H1 (cell line): ENCODE results near the gene DHPS. TPM values are rescaled to one million over a fixed set of nuclear protein-coding genes. Genes with fewer than 3 reads are reported as not detected.

ENCODE experiments used
- CTCF ChIA-PET: fragments of 300-600 bp; sonication (Branson Sonifier 250); formaldehyde crosslinking; loops from one replicate; lab custom pipeline; 2021; ENCODE audit not compliant: partially characterized antibody; lab: Charles Lee
- POLR2A ChIA-PET: fragments of 300-600 bp; sonication (Branson Sonifier 250); formaldehyde crosslinking; loops from one replicate; lab custom pipeline; 2021; ENCODE audit warnings: inconsistent platforms; ENCODE audit not compliant: partially characterized antibody; lab: Charles Lee
- DNase-seq, 2 experiments: peaks; one replicate each; pipeline versions ENCODE4 v3.0.0 to v3.0.0-alpha.2; 2010 to 2022; ENCODE audit warnings: low spot score in 2 of 2, low read depth in 1 of 2, mixed read lengths in 1 of 2
- FAIRE-seq: peaks from 2 replicates; lab custom pipeline; 2011; peaks lifted over from hg19 to GRCh38; lab: Jason Lieb, UNC
- H2AFZ ChIP-seq: 2 replicates; pipeline ENCODE4 v1.8.1; 2012; ENCODE audit warnings: low read length, inconsistent platforms
- H2AK5ac ChIP-seq: 2 replicates; pipeline ENCODE4 v1.6.1; 2013; ENCODE audit warnings: low read depth, low read length
- H2BK120ac ChIP-seq: replicated peaks from 2 replicates; pipeline ENCODE3; 2013; ENCODE audit warnings: low read depth, low read length, inconsistent platforms
- H2BK12ac ChIP-seq: 2 replicates; pipeline ENCODE4 v1.6.1; 2013; ENCODE audit warnings: low read depth, low read length
- H2BK15ac ChIP-seq: 2 replicates; pipeline ENCODE4 v1.6.1; 2013; ENCODE audit warnings: low read length
- H2BK20ac ChIP-seq: 2 replicates; pipeline ENCODE4 v1.6.1; 2013; ENCODE audit warnings: low read length
- H2BK5ac ChIP-seq: 2 replicates; pipeline ENCODE4 v1.6.1; 2013; ENCODE audit warnings: low read depth, low read length
- H3K14ac ChIP-seq: 2 replicates; pipeline ENCODE4 v1.6.1; 2013; ENCODE audit warnings: inconsistent platforms; ENCODE audit not compliant: insufficient read length
- H3K18ac ChIP-seq: 2 replicates; pipeline ENCODE4 v1.6.1; 2013; ENCODE audit warnings: low read length; ENCODE audit errors: extremely low read depth
- H3K23ac ChIP-seq: 2 replicates; pipeline ENCODE4 v1.6.1; 2013; ENCODE audit warnings: inconsistent platforms; ENCODE audit not compliant: insufficient read length
- H3K23me2 ChIP-seq: 2 replicates; pipeline ENCODE4 v1.6.1; 2013; ENCODE audit warnings: low read depth, low read length
- H3K27ac ChIP-seq: 2 replicates; pipeline ENCODE4 v1.6.1; 2011; ENCODE audit warnings: low read depth, low read length, inconsistent platforms
- H3K27me3 ChIP-seq, 4 experiments: replicated peaks in 1 of 4; 1 replicate in 1 of 4; 2 replicates in 3 of 4; pipeline versions ENCODE4 v1.6.1 to v1.8.1; 2011 to 2013; ENCODE audit warnings: low read length in 3 of 4, mild to moderate bottlenecking in 3 of 4, inconsistent platforms in 2 of 4, mixed read lengths in 2 of 4, moderate library complexity in 1 of 4; ENCODE audit not compliant: control insufficient read depth in 3 of 4, insufficient read depth in 3 of 4; ENCODE audit errors: extremely low read depth in 1 of 4
- H3K36me3 ChIP-seq, 4 experiments: 2 replicates each; pipeline versions ENCODE4 v1.6.1 to v1.8.1; 2011 to 2013; ENCODE audit warnings: mild to moderate bottlenecking in 4 of 4, low read length in 3 of 4, moderate library complexity in 2 of 4, control low read depth in 1 of 4, inconsistent platforms in 1 of 4; ENCODE audit not compliant: insufficient read depth in 4 of 4, control insufficient read depth in 2 of 4
- H3K4ac ChIP-seq: replicated peaks from 2 replicates; pipeline ENCODE3; 2013; ENCODE audit warnings: low read length, low read depth, mixed read lengths, inconsistent platforms; ENCODE audit not compliant: insufficient read length
- H3K4me1 ChIP-seq, 4 experiments: replicated peaks in 1 of 4; 1 replicate in 1 of 4; 2 replicates in 3 of 4; pipeline versions ENCODE4 v1.6.1 to v1.8.1; 2011 to 2013; ENCODE audit warnings: low read length in 3 of 4, inconsistent platforms in 2 of 4, mixed read lengths in 1 of 4; ENCODE audit not compliant: insufficient read depth in 4 of 4, control insufficient read depth in 3 of 4
- H3K4me2 ChIP-seq, 2 experiments: 2 replicates each; pipeline versions ENCODE4 v1.6.1 to v1.8.1; 2011 to 2013; ENCODE audit warnings: low read depth in 2 of 2, low read length in 2 of 2, control low read depth in 1 of 2, inconsistent platforms in 1 of 2, mild to moderate bottlenecking in 1 of 2; ENCODE audit not compliant: insufficient read depth in 1 of 2
- H3K4me3 ChIP-seq, 4 experiments: fragments of 200-600, 300-600 bp in 1 of 4; sonication (generic), shearing (Covaris generic), sonication (Bioruptor Twin) in 1 of 4; 2 replicates each; pipeline versions ENCODE4 v1.5.1 to v1.8.1; 2011 to 2016; ENCODE audit warnings: low read length in 4 of 4, low read depth in 3 of 4, control low read depth in 2 of 4, inconsistent platforms in 2 of 4, mild to moderate bottlenecking in 2 of 4, mixed read lengths in 1 of 4, moderate library complexity in 1 of 4; ENCODE audit not compliant: insufficient read depth in 2 of 4; ENCODE audit errors: extremely low read depth in 1 of 4
- H3K56ac ChIP-seq: replicated peaks from 2 replicates; pipeline ENCODE3; 2013; ENCODE audit warnings: low read depth, mild to moderate bottlenecking, mixed read lengths, low read length, inconsistent platforms; ENCODE audit not compliant: insufficient read length
- H3K79me1 ChIP-seq: 2 replicates; pipeline ENCODE4 v1.6.1; 2013; ENCODE audit warnings: low read depth, low read length, control low read depth
- H3K79me2 ChIP-seq, 2 experiments: 2 replicates each; pipeline versions ENCODE4 v1.6.1 to v1.8.1; 2012 to 2013; ENCODE audit warnings: low read length in 2 of 2, mild to moderate bottlenecking in 2 of 2, inconsistent platforms in 1 of 2; ENCODE audit not compliant: insufficient read depth in 2 of 2, control insufficient read depth in 1 of 2
- H3K9ac ChIP-seq, 4 experiments: replicated peaks in 1 of 4; 1 replicate in 1 of 4; 2 replicates in 3 of 4; pipeline versions ENCODE4 v1.6.1 to v1.8.1; 2011 to 2013; ENCODE audit warnings: low read depth in 3 of 4, low read length in 3 of 4, control low read depth in 2 of 4, mild to moderate bottlenecking in 2 of 4, moderate library complexity in 2 of 4, inconsistent platforms in 1 of 4; ENCODE audit errors: extremely low read depth in 1 of 4
- H3K9me3 ChIP-seq, 2 experiments: 2 replicates each; pipeline versions ENCODE4 v1.6.1 to v1.8.1; 2012 to 2013; ENCODE audit warnings: mild to moderate bottlenecking in 2 of 2, moderate library complexity in 2 of 2, control low read depth in 1 of 2, inconsistent platforms in 1 of 2, low read depth in 1 of 2, low read length in 1 of 2, mixed read lengths in 1 of 2; ENCODE audit not compliant: insufficient read depth in 2 of 2
- H4K20me1 ChIP-seq, 2 experiments: replicated peaks in 1 of 2; 2 replicates each; pipeline versions ENCODE3 to v1.8.1; 2011 to 2013; ENCODE audit warnings: inconsistent platforms in 2 of 2, low read length in 2 of 2, mild to moderate bottlenecking in 1 of 2; ENCODE audit not compliant: insufficient read depth in 2 of 2, control insufficient read depth in 1 of 2
- H4K5ac ChIP-seq: 2 replicates; pipeline ENCODE4 v1.6.1; 2013; ENCODE audit warnings: low read length, low read depth, mixed read lengths, inconsistent platforms; ENCODE audit not compliant: insufficient read length
- H4K8ac ChIP-seq: 2 replicates; pipeline ENCODE4 v1.8.0; 2013; ENCODE audit warnings: mild to moderate bottlenecking, moderate library complexity, low read length, inconsistent platforms; ENCODE audit not compliant: insufficient read depth; ENCODE audit errors: extremely low read depth
- H4K91ac ChIP-seq: replicated peaks from 2 replicates; pipeline ENCODE3; 2013; ENCODE audit warnings: low read length, mixed read lengths, inconsistent platforms; ENCODE audit not compliant: insufficient read length
- HDAC6 ChIP-seq: IDR thresholded peaks from one replicate; pipeline ENCODE4 v1.7.1; 2012; ENCODE audit warnings: low read depth, mild to moderate bottlenecking, inconsistent platforms, low read length, moderate library complexity
- WGBS, 2 experiments: shearing (Covaris generic) in 1 of 2; methylation state at CpG; one replicate each; pipeline versions ENCODE4 v1.1.6 to v1.1.7; 2013 to 2015; ENCODE audit warnings: low lambda C conversion rate in 2 of 2, mixed read lengths in 2 of 2, inconsistent platforms in 1 of 2, low coverage in 1 of 2, missing lambda C conversion rate in 1 of 2; ENCODE audit not compliant: insufficient replicate concordance in 2 of 2, insufficient coverage in 1 of 2, insufficient read length in 1 of 2; ENCODE audit errors: extremely low coverage in 1 of 2, missing lambda C conversion rate in 1 of 2; 5-methylcytosine and 5-hydroxymethylcytosine counted together
- polyA plus RNA-seq, 7 experiments: library from polyadenylated mRNA; depleted of rRNA in 3 of 7; stranded (reverse) in 5 of 7; unstranded in 2 of 7; fragments of >200 nt in 5 of 7; fragments of 200-250 nt in 2 of 7; gene quantifications; 1 replicate in 5 of 7; 2 replicates in 1 of 7; 4 replicates in 1 of 7; pipeline versions ENCODE4 v1.2.1 to v1.2.3, GENCODE V29; 2011 to 2013; ENCODE audit warnings: missing spikeins in 2 of 7, mixed read lengths in 2 of 7
- total RNA-seq: library from RNA; stranded (reverse); fragmentation: NEBNext Ultra II Directional; extraction: Animal tissue kit (Norgen Biotek cat#: 25700); gene quantifications from 2 replicates; pipeline ENCODE4 v1.2.1, GENCODE V29; 2021

DHPS gene
- total and polyA plus RNA-seq, 2 of the 8 experiments (the other 6 are each of a cell fraction or from before 2014, with no cell fraction given) = 86.6 to 99.6 TPM

- Histone ChIP-seq H3K4me1 (peaks cover 0 to 6% (median 4%) of the 10 kb centered on the region in 4 experiments; a peak in 5 of 7 replicates), H3K27me3 (no peaks in the 10 kb centered on the region), H3K23me2 (peaks cover 8% of the 10 kb centered on the region), H2BK20ac (no peak overlapping the region), H2AK5ac (no peak overlapping the region), H3K56ac (no peak overlapping the region), H3K4me2 (no peak overlapping the region; a peak in 1 of 4 replicates), H3K79me2 (peaks cover 26 to 39% of the 10 kb centered on the region in 2 experiments), H3K36me3 (peaks cover 10 to 31% (median 15%) of the 10 kb centered on the region in 4 experiments), H3K18ac (no peak overlapping the region), H3K79me1 (peaks cover 5% of the 10 kb centered on the region; the same call in 1 of the 2 replicates), H3K14ac (no peak overlapping the region), H2BK120ac (no peak overlapping the region), H3K9ac (no peak overlapping the region; a peak in 1 of 7 replicates), H4K20me1 (peaks cover 14 to 20% of the 10 kb centered on the region in 2 experiments), H2BK12ac (no peak overlapping the region), H4K8ac (no peak overlapping the region), H2AFZ (no peak overlapping the region), H3K4me3 (no peak overlapping the region), H2BK5ac (no peak overlapping the region), H2BK15ac (no peak overlapping the region), H4K5ac (no peak overlapping the region), H3K4ac (no peak overlapping the region), H3K27ac (no peak overlapping the region), H3K9me3 (no peaks in the 10 kb centered on the region), H4K91ac (no peak overlapping the region), H3K23ac (no peak overlapping the region)
- ChIA-PET CTCF (interaction anchor here (0.6 to 10.5 kb wide), 7 partner anchors 14 to 199 kb away, joined by 3 to 87 read pairs (median 3); no protein-coding TSS in a partner anchor), POLR2A (interaction anchor here (0.6 to 14.0 kb wide), 9 partner anchors 8 to 424 kb away, joined by 3 to 258 read pairs (median 4); partner anchors contain the start of genes FBXW9 and TNPO2)
- no peak for TF ChIP-seq HDAC6
- 98% methylated on average over 23 of the region's 24 CpGs; no CpG with 5 or more reads in 1 of the 2 experiments for WGBS, 2 experiments
- DNase-seq = no peak
- no peak for FAIRE-seq
Measured at GRCh38 chr19:12731337-12731736, 49.7 kb upstream of the DHPS start.
